Body of pancreas (tissue), 4 donors: ENCODE results near the gene GALM. TPM values are rescaled to one million over a fixed set of nuclear protein-coding genes. Genes with fewer than 3 reads are reported as not detected.

Source experiments
- ATAC-seq: fragments of 150-250 bp; one replicate; pipeline ENCODE4 v1.9.1; 2016
- DNase-seq, 4 donors: peaks; one replicate each; pipeline ENCODE4 v3.0.0-alpha.2; 2019
- H3K27ac ChIP-seq, 4 donors: fragments of 200-600 bp; sonication (generic); 1 replicate in 3 of 4; 2 replicates in 1 of 4; pipeline versions ENCODE4 v1.5.1 to v1.6.1; 2016 to 2019; ENCODE audit warnings: mild to moderate bottlenecking in 1 of 4, mixed read lengths in 1 of 4, moderate library complexity in 1 of 4
- H3K27me3 ChIP-seq, 2 donors: fragments of 200-600 bp; sonication (generic); one replicate each; pipeline ENCODE4 v1.6.0; 2016; ENCODE audit warnings: mild to moderate bottlenecking in 1 of 2
- H3K36me3 ChIP-seq, 2 donors: fragments of 200-600 bp; sonication (generic); replicated peaks in 1 of 2; 2 replicates each; pipeline ENCODE4 v1.5.1; 2016; ENCODE audit warnings: low read depth in 2 of 2; ENCODE audit not compliant: insufficient read depth in 1 of 2
- H3K4me1 ChIP-seq: fragments of 200-600 bp; sonication (generic); one replicate; pipeline ENCODE4 v1.6.0; 2016
- H3K4me3 ChIP-seq, 2 donors: fragments of 200-600 bp; sonication (generic); 1 replicate in 1 of 2; 2 replicates in 1 of 2; pipeline ENCODE4 v1.5.1; 2016 to 2019
- H3K9me3 ChIP-seq, 3 donors: fragments of 200-600 bp; sonication (generic); 1 replicate in 2 of 3; 2 replicates in 1 of 3; pipeline ENCODE4 v1.5.1; 2016
- POLR2A ChIP-seq, 3 donors: fragments of 450-650 bp; IDR thresholded peaks; one replicate each; pipeline ENCODE4 v1.6.1; 2016; ENCODE audit warnings: antibody characterized with exemption in 3 of 3, mild to moderate bottlenecking in 2 of 3
- WGBS, 2 donors: methylation state at CpG; one replicate each; pipeline ENCODE4 v1.1.5; 2017; 5-methylcytosine and 5-hydroxymethylcytosine counted together
- intact Hi-C: fragments of 100-400 bp; cut with DNase I; formaldehyde crosslinking; loops from one replicate; pipeline ENCODE4 v1.15.1; 2023
- total RNA-seq, 2 donors: library from RNA; depleted of rRNA; stranded (reverse); fragments of >200 nt; gene quantifications; one replicate each; pipeline ENCODE4 v1.1.0, GENCODE V29; 2016
- TF ChIP-seq, protein P1 (sequence below), 7 experiments: fragments of 450-650 bp in 4 of 7; fragments of 200-600 bp in 3 of 7; sonication (generic) in 3 of 7; IDR thresholded peaks; one replicate each; pipeline ENCODE4 v1.5.1; 2016 to 2019; ENCODE audit warnings: antibody characterized with exemption in 7 of 7

GALM gene
- total RNA-seq, 2 donors from 2014 or later = 7.5 to 20.4 TPM

DNA sequence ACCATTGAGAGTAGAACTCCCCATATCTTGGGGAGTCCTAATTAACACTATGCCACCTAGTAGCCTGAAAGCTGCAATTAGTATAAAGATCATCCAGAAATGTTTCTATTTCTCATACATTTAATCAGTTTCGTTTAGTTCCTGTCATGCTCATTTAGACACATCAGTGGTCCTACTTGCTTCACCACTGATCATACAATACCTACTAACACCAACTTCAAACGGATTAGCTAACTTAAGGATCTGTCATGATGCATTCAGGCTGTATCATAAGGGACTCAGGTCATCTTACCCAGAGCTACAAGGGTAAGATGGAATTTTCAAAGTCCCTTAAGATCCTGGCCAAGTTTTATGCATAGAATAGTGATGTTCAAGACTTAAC is 78.5 kb downstream of the GALM start:
- Histone ChIP-seq H3K4me1 (peaks cover 38% of the 10 kb centered on the region), H3K36me3 (peaks cover 0 to 27% of the 10 kb centered on the region in 2 donors), H3K9me3 (no peaks in the 10 kb centered on the region), H3K4me3 (no peak overlapping the region), H3K27ac (peak overlapping the region in 1 of 4 donors; percentile 25), H3K27me3 (no peaks in the 10 kb centered on the region)
- TF ChIP-seq, protein P1, sequence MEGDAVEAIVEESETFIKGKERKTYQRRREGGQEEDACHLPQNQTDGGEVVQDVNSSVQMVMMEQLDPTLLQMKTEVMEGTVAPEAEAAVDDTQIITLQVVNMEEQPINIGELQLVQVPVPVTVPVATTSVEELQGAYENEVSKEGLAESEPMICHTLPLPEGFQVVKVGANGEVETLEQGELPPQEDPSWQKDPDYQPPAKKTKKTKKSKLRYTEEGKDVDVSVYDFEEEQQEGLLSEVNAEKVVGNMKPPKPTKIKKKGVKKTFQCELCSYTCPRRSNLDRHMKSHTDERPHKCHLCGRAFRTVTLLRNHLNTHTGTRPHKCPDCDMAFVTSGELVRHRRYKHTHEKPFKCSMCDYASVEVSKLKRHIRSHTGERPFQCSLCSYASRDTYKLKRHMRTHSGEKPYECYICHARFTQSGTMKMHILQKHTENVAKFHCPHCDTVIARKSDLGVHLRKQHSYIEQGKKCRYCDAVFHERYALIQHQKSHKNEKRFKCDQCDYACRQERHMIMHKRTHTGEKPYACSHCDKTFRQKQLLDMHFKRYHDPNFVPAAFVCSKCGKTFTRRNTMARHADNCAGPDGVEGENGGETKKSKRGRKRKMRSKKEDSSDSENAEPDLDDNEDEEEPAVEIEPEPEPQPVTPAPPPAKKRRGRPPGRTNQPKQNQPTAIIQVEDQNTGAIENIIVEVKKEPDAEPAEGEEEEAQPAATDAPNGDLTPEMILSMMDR (IDR thresholded peaks at IDR 0.05) = no peak
- TF ChIP-seq POLR2A (IDR thresholded peaks at IDR 0.05) = no peak
- ATAC-seq = no peak
- DNase-seq = no peak
- WGBS, 2 donors = 35 to 43% methylated on average over 2 of the region's 2 CpGs
- intact Hi-C loops = loop anchor here (10.0 kb wide), 1 partner anchor 210 kb away; no protein-coding TSS in a partner anchor

DNA sequence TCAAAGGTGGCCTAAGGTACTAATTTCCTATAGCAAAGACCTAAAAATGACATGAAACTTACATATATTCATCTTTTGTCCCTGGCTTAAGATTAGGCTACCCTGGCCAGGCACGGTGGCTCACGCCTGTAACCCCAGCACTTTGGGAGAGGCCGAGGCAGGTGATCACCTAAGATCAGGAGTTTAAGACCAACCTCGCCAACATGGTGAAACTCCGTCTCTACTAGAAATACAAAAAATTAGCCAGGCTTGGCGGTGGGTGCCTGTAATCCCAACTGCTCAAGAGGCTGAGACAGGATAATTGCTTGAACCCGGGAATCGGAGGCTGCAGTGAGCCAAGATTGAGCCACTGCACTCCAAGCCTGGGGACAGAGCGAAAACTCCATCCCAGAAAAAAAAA is 79.4 kb downstream of the GALM start:
- Histone ChIP-seq H3K27me3 (no peaks in the 10 kb centered on the region), H3K4me3 (no peak overlapping the region), H3K27ac (no peak overlapping the region), H3K4me1 (peaks cover 43% of the 10 kb centered on the region), H3K36me3 (peaks cover 0 to 27% of the 10 kb centered on the region in 2 donors), H3K9me3 (no peaks in the 10 kb centered on the region)
- DNase-seq = no peak
- TF ChIP-seq, protein P1 (IDR thresholded peaks at IDR 0.05) = no peak
- 78 to 86% methylated on average over 7 to 9 of the region's 9 CpGs for WGBS, 2 donors
- ATAC-seq = no peak
- intact Hi-C loops = loop anchor here (10.0 kb wide), 1 partner anchor 210 kb away; no protein-coding TSS in a partner anchor

DNA sequence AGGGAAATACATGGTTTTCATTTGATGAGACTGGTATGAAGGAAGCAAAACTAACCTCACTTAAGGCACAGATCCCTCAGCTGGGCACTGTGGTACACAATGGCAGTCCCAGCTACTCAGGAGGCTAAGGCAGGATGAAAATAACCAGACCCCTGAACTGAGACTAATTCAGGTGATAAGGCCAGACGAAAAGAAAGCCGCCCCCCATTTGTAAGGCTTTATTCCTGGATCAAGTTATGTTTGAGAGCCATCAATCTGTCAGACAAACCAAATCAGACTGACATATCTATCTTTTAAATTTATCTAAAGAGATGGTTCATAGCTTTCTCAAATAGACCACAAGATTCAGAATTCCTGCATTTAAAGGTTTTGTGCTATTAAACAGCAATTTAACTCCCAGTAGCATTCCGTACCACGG is 81.1 kb downstream of the GALM start:
- Histone ChIP-seq H3K4me1 (peaks cover 48% of the 10 kb centered on the region), H3K9me3 (no peaks in the 10 kb centered on the region), H3K36me3 (peaks cover 0 to 27% of the 10 kb centered on the region in 2 donors), H3K4me3 (no peak overlapping the region), H3K27me3 (no peaks in the 10 kb centered on the region), H3K27ac (no peak overlapping the region)
- ATAC-seq = no peak
- intact Hi-C loops = loop anchor here (10.0 kb wide), 1 partner anchor 212 kb away; no protein-coding TSS in a partner anchor
- DNase-seq = no peak
- TF ChIP-seq, protein P1 (IDR thresholded peaks at IDR 0.05) = no peak
- TF ChIP-seq POLR2A (IDR thresholded peaks at IDR 0.05) = no peak
- WGBS, 2 donors = 44% methylated on average over 4 of the region's 4 CpGs

DNA sequence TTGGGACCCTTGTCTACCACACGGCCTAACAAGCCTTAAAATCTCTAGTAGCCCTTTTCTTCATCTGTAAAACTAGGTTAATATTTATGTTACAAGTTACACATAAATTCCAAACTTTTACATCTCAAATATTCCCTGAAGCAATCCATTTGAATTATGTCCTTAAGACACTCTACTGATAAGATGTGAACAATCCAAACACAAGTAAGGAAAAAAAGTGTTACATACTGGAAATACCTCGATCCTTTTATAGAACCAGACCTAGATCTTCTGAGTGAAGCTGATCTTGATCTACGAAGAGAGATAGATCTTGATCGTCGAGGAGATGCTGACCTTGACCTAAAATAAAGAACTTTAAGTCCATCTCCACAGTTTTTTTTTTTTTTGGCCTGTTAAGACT is 81.9 kb downstream of the GALM start:
- Histone ChIP-seq H3K4me1 (peaks cover 49% of the 10 kb centered on the region), H3K9me3 (no peaks in the 10 kb centered on the region), H3K27ac (no peak overlapping the region), H3K36me3 (peaks cover 0 to 27% of the 10 kb centered on the region in 2 donors), H3K27me3 (no peaks in the 10 kb centered on the region), H3K4me3 (no peak overlapping the region)
- ATAC-seq (no peak), DNase-seq (no peak)
- 39 to 46% methylated on average over 5 of the region's 5 CpGs for WGBS, 2 donors
- TF ChIP-seq, protein P1 (IDR thresholded peaks at IDR 0.05) = no peak
- TF ChIP-seq POLR2A (IDR thresholded peaks at IDR 0.05) = no peak
- intact Hi-C loops = loop anchor here (10.0 kb wide), 1 partner anchor 213 kb away; no protein-coding TSS in a partner anchor

DNA sequence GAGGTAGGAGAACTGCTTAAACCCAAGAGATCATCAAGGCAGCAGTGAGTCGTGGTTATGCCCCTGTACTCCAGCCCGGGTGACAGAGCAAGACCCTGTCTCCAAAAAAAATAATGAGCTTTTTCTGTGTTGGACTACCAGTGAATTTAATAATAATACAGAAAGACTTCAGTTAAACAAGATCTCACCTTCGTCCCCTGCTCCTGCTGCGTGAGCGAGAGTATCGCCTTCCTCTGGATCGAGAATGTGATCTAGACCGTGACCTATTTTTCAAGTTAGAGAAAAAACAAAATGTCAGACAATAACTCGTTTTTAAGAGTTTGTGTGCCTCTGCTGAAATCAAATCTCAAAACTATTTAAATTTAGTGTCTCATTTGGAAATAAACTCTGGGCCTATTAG is 82.5 kb downstream of the GALM start:
- Histone ChIP-seq H3K27ac (no peak overlapping the region), H3K27me3 (no peaks in the 10 kb centered on the region), H3K9me3 (no peaks in the 10 kb centered on the region), H3K36me3 (peaks cover 0 to 25% of the 10 kb centered on the region in 2 donors), H3K4me3 (no peak overlapping the region), H3K4me1 (peaks cover 49% of the 10 kb centered on the region)
- intact Hi-C loops = loop anchor here (10.0 kb wide), 1 partner anchor 214 kb away; no protein-coding TSS in a partner anchor
- 82 to 85% methylated on average over 9 of the region's 9 CpGs for WGBS, 2 donors
- ATAC-seq (no peak), DNase-seq (no peak)
- TF ChIP-seq, protein P1 (IDR thresholded peaks at IDR 0.05) = no peak
- no peak for TF ChIP-seq POLR2A (IDR thresholded peaks at IDR 0.05)
